HepG2 (cell line): ENCODE measurements around the gene VEGFA. TPM values are rescaled to one million over a fixed set of nuclear protein-coding genes. Genes with fewer than 3 reads are reported as not detected.

Experiments used
- AFF4 ChIP-seq: sonication (generic); formaldehyde crosslinking; IDR thresholded peaks from 2 replicates; pipeline ENCODE4 v1.4.0; 2020; ENCODE audit warnings: missing genetic modification reagents
- ATAD3A ChIP-seq: sonication (generic); formaldehyde crosslinking; IDR thresholded peaks from 2 replicates; pipeline ENCODE4 v1.4.0; 2020; ENCODE audit warnings: missing genetic modification reagents
- ATM ChIP-seq: fragments of 450-650 bp; IDR thresholded peaks from 2 replicates; pipeline ENCODE4 v1.7.1; 2017; ENCODE audit warnings: mild to moderate bottlenecking, borderline replicate concordance
- BATF2 ChIP-seq: sonication (generic); formaldehyde crosslinking; IDR thresholded peaks from 2 replicates; pipeline ENCODE4 v1.8.0; 2022; ENCODE audit warnings: mild to moderate bottlenecking, missing genetic modification reagents, moderate library complexity
- CBX5 ChIP-seq: sonication (generic); formaldehyde crosslinking; IDR thresholded peaks from 2 replicates; pipeline ENCODE4 v1.4.0; 2020; ENCODE audit warnings: missing genetic modification reagents, borderline replicate concordance
- CC2D1A ChIP-seq: sonication (generic); formaldehyde crosslinking; IDR thresholded peaks from 2 replicates; pipeline ENCODE4 v1.8.1; 2023; ENCODE audit warnings: mild to moderate bottlenecking, missing genetic modification reagents
- CEBPG ChIP-seq: IDR thresholded peaks from 2 replicates; pipeline ENCODE4 v1.6.1; 2016
- CSRNP2 ChIP-seq: sonication (generic); formaldehyde crosslinking; conservative IDR thresholded peaks from 2 replicates; pipeline ENCODE4 v1.8.0; 2022; ENCODE audit warnings: low read depth, missing genetic modification reagents
- DBP ChIP-seq: sonication (generic); formaldehyde crosslinking; IDR thresholded peaks from 2 replicates; pipeline ENCODE4 v1.4.0; 2020; ENCODE audit warnings: missing genetic modification reagents; ENCODE audit errors: not compliant biosample characterization
- FOXJ3 ChIP-seq: sonication (generic); formaldehyde crosslinking; IDR thresholded peaks from 2 replicates; pipeline ENCODE4 v1.4.0; 2020; ENCODE audit warnings: missing genetic modification reagents, mild to moderate bottlenecking, borderline replicate concordance
- GABPB1 ChIP-seq: IDR thresholded peaks from 2 replicates; pipeline ENCODE4 v1.6.1; 2016; ENCODE audit warnings: mild to moderate bottlenecking, missing genetic modification reagents, moderate library complexity, missing compliant biosample characterization
- HBP1 ChIP-seq: IDR thresholded peaks from 2 replicates; pipeline ENCODE4 v1.6.1; 2016; ENCODE audit warnings: low read depth, control low read depth
- IKZF4 ChIP-seq: sonication (generic); formaldehyde crosslinking; IDR thresholded peaks from 2 replicates; pipeline ENCODE4 v1.5.1; 2020; ENCODE audit warnings: borderline replicate concordance, mild to moderate bottlenecking, low read depth, missing genetic modification reagents; ENCODE audit errors: not compliant biosample characterization
- KDM3A ChIP-seq: IDR thresholded peaks from 2 replicates; pipeline ENCODE4 v1.6.1; 2018; ENCODE audit warnings: low read depth, missing compliant biosample characterization
- KLF13 ChIP-seq: sonication (generic); formaldehyde crosslinking; IDR thresholded peaks from 2 replicates; pipeline ENCODE4 v1.4.0; 2020; ENCODE audit warnings: mild to moderate bottlenecking, missing genetic modification reagents
- NFIC ChIP-seq: IDR thresholded peaks from 2 replicates; pipeline ENCODE4 v1.6.1; 2012; ENCODE audit warnings: mild to moderate bottlenecking, low read length, inconsistent platforms
- RCOR2 ChIP-seq: IDR thresholded peaks from 2 replicates; pipeline ENCODE4 v1.6.1; 2016; ENCODE audit warnings: missing biosample characterization, missing genetic modification reagents
- REXO4 ChIP-seq: sonication (generic); formaldehyde crosslinking; IDR thresholded peaks from 2 replicates; pipeline ENCODE4 v1.8.0; 2022; ENCODE audit warnings: missing genetic modification reagents, mild to moderate bottlenecking, borderline replicate concordance
- SNAPC5 ChIP-seq: sonication (generic); formaldehyde crosslinking; IDR thresholded peaks from 2 replicates; pipeline ENCODE4 v1.8.1; 2023; ENCODE audit warnings: mild to moderate bottlenecking, missing genetic modification reagents, borderline replicate concordance
- ZNF20 ChIP-seq: sonication (generic); formaldehyde crosslinking; IDR thresholded peaks from 2 replicates; pipeline ENCODE4 v1.4.0; 2020; ENCODE audit warnings: mild to moderate bottlenecking, moderate library complexity, missing genetic modification reagents
- ZNF3 ChIP-seq: IDR thresholded peaks from 2 replicates; pipeline ENCODE4 v1.7.0; 2017; ENCODE audit warnings: inconsistent platforms
- polyA plus RNA-seq, 8 experiments: library from polyadenylated mRNA; depleted of rRNA in 3 of 8; stranded (reverse) in 7 of 8; unstranded in 1 of 8; fragments of >200 nt; fragmentation: Illumina TruSeq in 4 of 8; extraction: Trizol in 4 of 8; gene quantifications; 2 replicates each; pipeline versions ENCODE4 v1.2.1 to v1.2.3, GENCODE V29; 2011 to 2016; ENCODE audit warnings: low read depth in 4 of 8, missing spikeins in 1 of 8, mixed read lengths in 1 of 8; ENCODE audit not compliant: insufficient read depth in 1 of 8
- total RNA-seq, 5 experiments: library from RNA; depleted of rRNA; stranded (reverse); fragments of >200 nt; fragmentation: Illumina TruSeq; extraction: Trizol; gene quantifications; 2 replicates each; pipeline ENCODE4 v1.2.3, GENCODE V29; 2016; ENCODE audit warnings: low read depth in 1 of 5

VEGFA gene
- total and polyA plus RNA-seq, 2 of the 13 experiments (the other 11 are each of a cell fraction or from before 2014, with no cell fraction given) = 68.1 to 629 TPM

- TF ChIP-seq AFF4 (CRISPR knock-in tag) = no peak
- 0 out of 2 replicates have a peak, but pooled peaks have one; percentile 31 for TF ChIP-seq REXO4 (CRISPR knock-in tag)
- no peak for TF ChIP-seq IKZF4 (CRISPR knock-in tag)
- TF ChIP-seq RCOR2 (CRISPR knock-in tag) = no peak
- TF ChIP-seq ATAD3A (CRISPR knock-in tag) = no peak
- no peak for TF ChIP-seq ATM
- TF ChIP-seq KDM3A = 0 out of 2 replicates have a peak, but pooled peaks have one; percentile 76
- no peak for TF ChIP-seq KLF13
- no peak for TF ChIP-seq CSRNP2 (CRISPR knock-in tag)
- peak; percentile 66 for TF ChIP-seq GABPB1
- TF ChIP-seq CC2D1A (CRISPR knock-in tag) = 0 out of 2 replicates have a peak, but pooled peaks have one; percentile 46
- peak; percentile 72 for TF ChIP-seq HBP1 (CRISPR knock-in tag)
- TF ChIP-seq CBX5 (CRISPR knock-in tag) = peak; percentile 68
- no peak for TF ChIP-seq BATF2 (CRISPR knock-in tag)
- no peak for TF ChIP-seq ZNF3 (CRISPR knock-in tag)
- no peak for TF ChIP-seq FOXJ3 (CRISPR knock-in tag)
- TF ChIP-seq ZNF20 (CRISPR knock-in tag) = no peak
- peak; percentile 48 for TF ChIP-seq DBP (CRISPR knock-in tag)
- no peak; the same call in 1 of the 2 replicates for TF ChIP-seq CEBPG (CRISPR knock-in tag)
- no peak; the same call in 1 of the 2 replicates for TF ChIP-seq SNAPC5 (CRISPR knock-in tag)
- no peak for TF ChIP-seq NFIC
Measured at GRCh38 chr6:43769526-43770371, at the start of gene VEGFA (continued).
